ENCODE measurements around the gene EHMT1. TPM values are rescaled to one million over a fixed set of nuclear protein-coding genes. Genes with fewer than 3 reads are reported as not detected.

EHMT1 gene
- total and polyA plus RNA-seq, 9 of the 15 experiments (the other 6 are each of a cell fraction or from before 2014, with no cell fraction given), result 2.2 to 76.0 (median 36.4) TPM

DNA sequence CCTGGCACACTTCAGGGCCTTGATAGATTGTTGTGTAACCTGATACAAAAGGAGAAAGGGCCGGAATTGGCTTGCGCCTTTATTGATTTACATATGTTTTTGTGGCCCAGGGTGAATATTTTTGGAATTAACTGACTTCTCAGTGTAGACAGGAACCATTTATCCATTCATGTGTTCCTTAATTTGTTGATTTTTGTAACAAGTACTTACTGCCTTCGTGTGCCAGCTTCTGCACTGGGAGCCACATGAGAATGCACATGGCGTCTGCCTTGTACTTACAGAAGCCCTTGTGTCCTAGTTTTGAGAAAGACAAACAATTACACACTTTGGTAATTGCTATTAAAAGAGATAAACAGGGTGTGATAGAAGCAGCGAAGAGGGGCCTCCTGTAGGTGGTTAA, 26.4 kb downstream of the EHMT1 start:
- H3K4me2 ChIP-seq (ENCODE audit: insufficient read depth, low read length), result no peak overlapping the region
- no peaks in the 10 kb centered on the region for H3K27me3 ChIP-seq (ENCODE audit: control insufficient read depth in 2 of 2, insufficient read depth in 2 of 2, low read length in 2 of 2)
- H3K36me3 ChIP-seq (ENCODE audit: control insufficient read depth, insufficient read depth, low read length), result peaks cover 45% of the 10 kb centered on the region; the same call in 2 of the 3 replicates
- intact Hi-C loops (cut with micrococcal nuclease) (no loop called here), in situ Hi-C loops (cut with MboI) (no loop called here)
- FAIRE-seq, result no peak
- H3K9ac ChIP-seq (ENCODE audit: insufficient read depth in 1 of 2, low read depth in 2 of 2, low read length in 2 of 2), result no peak overlapping the region
- ChIA-PET CTCF (ENCODE audit: low intra/inter-chr PET ratio) (no interaction called here), POLR2A (interaction anchor here (0.7 to 1.2 kb wide), 3 partner anchors 9 to 20 kb away, joined by 3 to 4 read pairs (median 3); no protein-coding TSS in a partner anchor)
- ATAC-seq, result no peak
- no peaks in the 10 kb centered on the region; the same call in none of the 2 replicates for H4K20me1 ChIP-seq (replicated peaks; ENCODE audit: control insufficient read depth, insufficient read depth, low read length)
- BruUV-seq (replicated peaks), result no TSS peak
- 92% methylated on average over 5 of the region's 5 CpGs for WGBS (ENCODE audit: insufficient coverage, low coverage, missing lambda C conversion rate)
- DNase-seq (ENCODE audit: extremely low read depth in 1 of 4, low spot score in 3 of 4), result no peak
- H3K9me1 ChIP-seq (ENCODE audit: control insufficient read depth, insufficient read depth, low read length), result peaks cover 3% of the 10 kb centered on the region
- TF ChIP-seq, protein P1, sequence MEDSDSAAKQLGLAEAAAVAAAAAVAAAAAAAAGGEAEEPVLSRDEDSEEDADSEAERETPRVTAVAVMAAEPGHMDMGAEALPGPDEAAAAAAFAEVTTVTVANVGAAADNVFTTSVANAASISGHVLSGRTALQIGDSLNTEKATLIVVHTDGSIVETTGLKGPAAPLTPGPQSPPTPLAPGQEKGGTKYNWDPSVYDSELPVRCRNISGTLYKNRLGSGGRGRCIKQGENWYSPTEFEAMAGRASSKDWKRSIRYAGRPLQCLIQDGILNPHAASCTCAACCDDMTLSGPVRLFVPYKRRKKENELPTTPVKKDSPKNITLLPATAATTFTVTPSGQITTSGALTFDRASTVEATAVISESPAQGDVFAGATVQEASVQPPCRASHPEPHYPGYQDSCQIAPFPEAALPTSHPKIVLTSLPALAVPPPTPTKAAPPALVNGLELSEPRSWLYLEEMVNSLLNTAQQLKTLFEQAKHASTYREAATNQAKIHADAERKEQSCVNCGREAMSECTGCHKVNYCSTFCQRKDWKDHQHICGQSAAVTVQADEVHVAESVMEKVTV (CRISPR knock-in tag; IDR thresholded peaks at IDR 0.05), result no peak
- TF ChIP-seq U2AF1 (optimal IDR thresholded peaks at IDR 0.05; ENCODE audit: low read depth, low read length), result no peak
- no peak for TF ChIP-seq ZNF175 (CRISPR knock-in tag; IDR thresholded peaks at IDR 0.05; ENCODE audit: low read depth)
- TF ChIP-seq, protein P2, sequence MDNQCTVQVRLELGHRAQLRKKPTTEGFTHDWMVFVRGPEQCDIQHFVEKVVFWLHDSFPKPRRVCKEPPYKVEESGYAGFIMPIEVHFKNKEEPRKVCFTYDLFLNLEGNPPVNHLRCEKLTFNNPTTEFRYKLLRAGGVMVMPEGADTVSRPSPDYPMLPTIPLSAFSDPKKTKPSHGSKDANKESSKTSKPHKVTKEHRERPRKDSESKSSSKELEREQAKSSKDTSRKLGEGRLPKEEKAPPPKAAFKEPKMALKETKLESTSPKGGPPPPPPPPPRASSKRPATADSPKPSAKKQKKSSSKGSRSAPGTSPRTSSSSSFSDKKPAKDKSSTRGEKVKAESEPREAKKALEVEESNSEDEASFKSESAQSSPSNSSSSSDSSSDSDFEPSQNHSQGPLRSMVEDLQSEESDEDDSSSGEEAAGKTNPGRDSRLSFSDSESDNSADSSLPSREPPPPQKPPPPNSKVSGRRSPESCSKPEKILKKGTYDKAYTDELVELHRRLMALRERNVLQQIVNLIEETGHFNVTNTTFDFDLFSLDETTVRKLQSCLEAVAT (IDR thresholded peaks at IDR 0.05), result no peak
- TF ChIP-seq WHSC1 (IDR thresholded peaks at IDR 0.05; ENCODE audit: low read length), result no peak
- TF ChIP-seq CREB5 (CRISPR knock-in tag; IDR thresholded peaks at IDR 0.05), result no peak
- TF ChIP-seq, protein P3, sequence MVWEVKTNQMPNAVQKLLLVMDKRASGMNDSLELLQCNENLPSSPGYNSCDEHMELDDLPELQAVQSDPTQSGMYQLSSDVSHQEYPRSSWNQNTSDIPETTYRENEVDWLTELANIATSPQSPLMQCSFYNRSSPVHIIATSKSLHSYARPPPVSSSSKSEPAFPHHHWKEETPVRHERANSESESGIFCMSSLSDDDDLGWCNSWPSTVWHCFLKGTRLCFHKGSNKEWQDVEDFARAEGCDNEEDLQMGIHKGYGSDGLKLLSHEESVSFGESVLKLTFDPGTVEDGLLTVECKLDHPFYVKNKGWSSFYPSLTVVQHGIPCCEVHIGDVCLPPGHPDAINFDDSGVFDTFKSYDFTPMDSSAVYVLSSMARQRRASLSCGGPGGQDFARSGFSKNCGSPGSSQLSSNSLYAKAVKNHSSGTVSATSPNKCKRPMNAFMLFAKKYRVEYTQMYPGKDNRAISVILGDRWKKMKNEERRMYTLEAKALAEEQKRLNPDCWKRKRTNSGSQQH (CRISPR knock-in tag; IDR thresholded peaks at IDR 0.05), result no peak
- no peak for TF ChIP-seq HDAC1 (IDR thresholded peaks at IDR 0.05)
- TF ChIP-seq ELF4 (CRISPR knock-in tag; IDR thresholded peaks at IDR 0.05), result no peak
- TF ChIP-seq ZNF639 (CRISPR knock-in tag; conservative IDR thresholded peaks at IDR 0.05 in 1 of 2, IDR thresholded peaks at IDR 0.05 in 1 of 2), result no peak
- no peak for TF ChIP-seq HDAC8 (tag; IDR thresholded peaks at IDR 0.05)
- no peak overlapping the region for H3K27ac ChIP-seq (ENCODE audit: extremely low read depth, low read depth, low read length)
- no peak overlapping the region for H2AFZ ChIP-seq (ENCODE audit: low read depth, low read length)
- no peaks in the 10 kb centered on the region for H3K9me3 ChIP-seq (replicated peaks; ENCODE audit: control insufficient read depth, insufficient read depth, low read depth, low read length)
- H3K79me2 ChIP-seq (ENCODE audit: control insufficient read depth, insufficient read depth, low read length), result peaks cover 82% of the 10 kb centered on the region
- H3K4me1 ChIP-seq (replicated peaks in 1 of 2; ENCODE audit: control insufficient read depth in 2 of 2, insufficient read depth in 2 of 2, low read length in 2 of 2), result peaks cover 0 to 8% of the 10 kb centered on the region in 2 experiments; a peak in 3 of 5 replicates
- H3K4me3 ChIP-seq, result no peak overlapping the region
